Thymus (tissue), 11 donors: ENCODE measurements around the gene TMEM19. TPM values are rescaled to one million over a fixed set of nuclear protein-coding genes. Genes with fewer than 3 reads are reported as not detected.

Source experiments
- DNase-seq, 9 donors: peaks; one replicate each; pipeline ENCODE4 v3.0.0-alpha.2; 2013; ENCODE audit warnings: low spot score in 9 of 9, low read depth in 6 of 9, missing footprints in 1 of 9
- H3K27ac ChIP-seq, 2 donors: one replicate each; pipeline ENCODE4 v1.5.1; 2013; ENCODE audit warnings: control low read depth in 1 of 2, low read depth in 1 of 2, low read length in 1 of 2, mild to moderate bottlenecking in 1 of 2, moderate library complexity in 1 of 2
- H3K27me3 ChIP-seq, 2 donors: one replicate each; pipeline ENCODE4 v1.5.1; 2013; ENCODE audit warnings: low read length in 1 of 2; ENCODE audit not compliant: control insufficient read depth in 2 of 2, insufficient read depth in 1 of 2
- H3K36me3 ChIP-seq, 2 donors: one replicate each; pipeline ENCODE4 v1.5.1; 2013; ENCODE audit warnings: low read length in 1 of 2, mild to moderate bottlenecking in 1 of 2, moderate library complexity in 1 of 2; ENCODE audit not compliant: control insufficient read depth in 2 of 2, insufficient read depth in 2 of 2
- H3K4me1 ChIP-seq, 2 donors: one replicate each; pipeline ENCODE4 v1.5.1; 2013; ENCODE audit warnings: low read length in 2 of 2; ENCODE audit not compliant: control insufficient read depth in 2 of 2, insufficient read depth in 2 of 2
- H3K4me3 ChIP-seq, 2 donors: one replicate each; pipeline ENCODE4 v1.5.1; 2013; ENCODE audit warnings: low read length in 2 of 2, control low read depth in 1 of 2, mild to moderate bottlenecking in 1 of 2
- H3K9me3 ChIP-seq, 2 donors: one replicate each; pipeline ENCODE4 v1.5.1; 2013; ENCODE audit warnings: low read length in 1 of 2, mild to moderate bottlenecking in 1 of 2; ENCODE audit not compliant: control insufficient read depth in 2 of 2, insufficient read depth in 1 of 2
- WGBS: extraction: QIAGEN DNeasy Blood & Tissue Kit; methylation state at CpG from one replicate; pipeline ENCODE4 v1.1.7; 2013; 5-methylcytosine and 5-hydroxymethylcytosine counted together
- polyA plus RNA-seq: library from polyadenylated mRNA; stranded (reverse); fragments of 200-250 nt; gene quantifications from one replicate; pipeline ENCODE4 v1.2.3, GENCODE V29; 2013
- total RNA-seq: library from RNA; stranded (reverse); fragments of 120-200 nt; gene quantifications from one replicate; pipeline ENCODE4 v1.2.4, GENCODE V29; 2013
- donor health status: healthy.

Gene TMEM19
- total and polyA plus RNA-seq, 2 donors, result 12.1 to 24.7 TPM

DNA sequence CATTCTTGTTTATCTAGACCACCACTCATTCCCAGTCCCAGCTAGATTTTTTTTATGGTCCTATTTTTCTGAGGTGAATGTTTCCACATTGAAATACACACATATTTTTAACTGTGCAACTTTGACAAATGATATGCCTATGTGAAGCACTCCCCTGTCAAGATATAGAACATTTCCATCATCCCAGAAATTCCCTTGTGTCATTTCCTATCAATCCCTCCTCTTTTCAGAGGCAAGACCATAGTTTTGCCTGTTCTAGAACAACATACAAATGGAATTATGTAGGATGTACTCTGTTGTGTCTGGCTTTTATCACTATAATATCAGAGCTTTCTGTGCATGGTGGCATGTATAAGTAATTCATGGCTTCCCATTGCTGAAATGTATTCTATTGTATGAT lies 32.7 kb downstream of the TMEM19 start:
- peaks cover 0 to 5% of the 10 kb centered on the region in 2 donors for H3K9me3 ChIP-seq
- H3K4me3 ChIP-seq, result no peak overlapping the region
- no peak for DNase-seq
- no peaks in the 10 kb centered on the region for H3K36me3 ChIP-seq
- H3K4me1 ChIP-seq, result no peaks in the 10 kb centered on the region
- H3K27ac ChIP-seq, result no peak overlapping the region
- no peaks in the 10 kb centered on the region for H3K27me3 ChIP-seq

- Histone ChIP-seq H3K36me3 (no peaks in the 10 kb centered on the region), H3K4me1 (no peaks in the 10 kb centered on the region), H3K9me3 (no peaks in the 10 kb centered on the region), H3K27me3 (no peaks in the 10 kb centered on the region), H3K4me3 (no peak overlapping the region), H3K27ac (peak overlapping the region in 1 of 2 donors; percentile 15)
- 97% methylated on average over 5 of the region's 5 CpGs for WGBS
- peak in 1 of 9 donors; percentile 13 for DNase-seq
These were observed 33.9 kb downstream of the TMEM19 start for GRCh38 chr12:71719647-71720370.

GRCh38 chr12:71721783-71722505 lies 36.1 kb downstream of the TMEM19 start:
- no peak for DNase-seq
- no peak overlapping the region for H3K27ac ChIP-seq

DNA sequence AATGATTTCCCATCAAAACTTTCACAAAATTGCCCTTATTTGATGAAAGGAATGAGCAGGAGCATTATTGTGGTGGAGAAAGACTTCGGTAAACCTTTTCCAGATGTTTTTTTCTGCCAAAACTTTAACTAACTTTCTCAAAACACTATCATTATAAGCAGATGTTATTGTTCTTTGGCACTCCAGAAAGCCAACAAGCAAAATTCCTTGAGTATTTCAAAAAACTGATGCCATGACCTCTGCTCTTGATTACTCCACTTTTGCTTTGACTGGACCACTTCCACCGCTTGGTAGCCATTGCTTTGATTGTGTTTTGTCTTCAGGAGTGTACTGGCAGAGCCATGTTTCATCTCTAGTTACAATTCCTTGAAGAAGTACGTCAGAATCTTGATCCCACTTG lies 39.1 kb downstream of the TMEM19 start:
- no peaks in the 10 kb centered on the region for H3K4me1 ChIP-seq
- no peaks in the 10 kb centered on the region for H3K27me3 ChIP-seq
- no peaks in the 10 kb centered on the region for H3K9me3 ChIP-seq
- H3K4me3 ChIP-seq, result no peak overlapping the region
- no peaks in the 10 kb centered on the region for H3K36me3 ChIP-seq
- WGBS, result 93% methylated on average over 3 of the region's 3 CpGs
- DNase-seq, result no peak
- no peak overlapping the region for H3K27ac ChIP-seq

More at GRCh38 chr12:71721783-71722505, 36.1 kb downstream of the TMEM19 start:
- no peaks in the 10 kb centered on the region for H3K9me3 ChIP-seq
- no peaks in the 10 kb centered on the region for H3K36me3 ChIP-seq
- H3K4me1 ChIP-seq, result no peaks in the 10 kb centered on the region
- H3K4me3 ChIP-seq, result no peak overlapping the region
- WGBS, result 97% methylated on average over 4 of the region's 4 CpGs
- no peaks in the 10 kb centered on the region for H3K27me3 ChIP-seq

DNA sequence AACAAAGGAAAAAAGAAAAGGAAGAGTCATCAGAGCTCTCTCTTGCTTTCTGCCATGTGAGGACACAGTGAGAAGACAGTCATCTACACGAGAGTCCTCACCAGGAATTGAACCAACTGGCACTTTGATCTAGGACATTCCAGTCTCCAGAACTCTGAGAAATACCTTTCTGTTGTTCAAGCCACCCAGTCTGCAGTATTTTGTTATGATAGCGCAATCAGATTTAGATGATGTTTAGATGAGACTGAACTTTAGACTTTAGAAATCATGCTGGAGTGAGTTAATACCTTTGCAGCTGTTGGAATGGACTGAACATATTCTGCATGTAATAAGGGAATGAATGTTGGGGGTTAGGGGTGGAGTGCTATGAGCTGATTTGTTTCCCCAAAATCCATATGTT lies 40.7 kb downstream of the TMEM19 start:
- no peak for DNase-seq
- H3K36me3 ChIP-seq, result no peaks in the 10 kb centered on the region
- no peak overlapping the region for H3K4me3 ChIP-seq
- no peak overlapping the region for H3K27ac ChIP-seq
- H3K9me3 ChIP-seq, result no peaks in the 10 kb centered on the region
- H3K27me3 ChIP-seq, result no peaks in the 10 kb centered on the region
- 97% methylated on average over 2 of the region's 2 CpGs for WGBS
- H3K4me1 ChIP-seq, result no peaks in the 10 kb centered on the region

DNA sequence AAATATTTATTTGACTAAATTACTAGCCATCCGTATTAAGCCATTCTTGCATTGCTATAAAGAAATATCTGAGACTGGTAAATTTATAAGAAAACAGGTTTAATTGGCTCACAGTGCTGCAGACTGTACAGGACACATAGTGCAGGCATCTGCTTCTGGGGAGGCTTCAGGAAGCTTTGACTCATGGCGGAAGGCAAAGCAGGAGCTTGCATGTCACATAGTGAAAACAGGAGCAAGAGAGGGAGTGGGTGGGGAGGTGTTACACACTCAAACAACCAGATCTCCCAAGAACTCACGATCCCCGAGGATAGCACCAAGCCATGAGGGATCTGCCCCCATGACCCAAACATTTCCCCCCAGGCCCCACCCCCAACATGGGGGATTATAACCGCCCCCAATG lies 42.1 kb downstream of the TMEM19 start:
- Histone ChIP-seq H3K4me3 (no peak overlapping the region), H3K36me3 (no peaks in the 10 kb centered on the region), H3K9me3 (no peaks in the 10 kb centered on the region), H3K27me3 (no peaks in the 10 kb centered on the region), H3K27ac (no peak overlapping the region), H3K4me1 (no peaks in the 10 kb centered on the region)
- no peak for DNase-seq
- WGBS, result 93% methylated on average over 5 of the region's 5 CpGs

DNA sequence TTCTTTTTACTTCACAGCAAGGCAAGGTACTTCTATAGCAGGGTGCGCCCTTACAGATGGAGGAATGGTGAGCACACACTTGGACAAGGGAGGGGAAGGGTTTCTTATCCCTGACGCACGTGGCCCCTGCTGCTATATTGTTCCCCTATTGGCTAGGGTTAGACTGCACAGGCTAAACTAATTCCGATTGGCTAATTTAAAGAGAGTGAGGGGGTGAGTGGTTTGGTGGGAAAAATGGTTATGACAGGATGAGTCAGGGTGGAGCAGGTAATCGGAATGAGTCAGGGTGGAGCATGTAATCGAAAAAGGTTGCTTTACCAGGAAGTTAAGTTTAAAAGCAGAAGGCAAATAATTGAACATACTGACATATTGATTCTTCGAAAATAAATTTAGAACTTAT lies 45.1 kb downstream of the TMEM19 start:
- 91% methylated on average over 7 of the region's 7 CpGs for WGBS
- Histone ChIP-seq H3K9me3 (no peaks in the 10 kb centered on the region), H3K36me3 (no peaks in the 10 kb centered on the region), H3K4me3 (no peak overlapping the region), H3K4me1 (no peaks in the 10 kb centered on the region), H3K27me3 (no peaks in the 10 kb centered on the region), H3K27ac (no peak overlapping the region)
- no peak for DNase-seq

DNA sequence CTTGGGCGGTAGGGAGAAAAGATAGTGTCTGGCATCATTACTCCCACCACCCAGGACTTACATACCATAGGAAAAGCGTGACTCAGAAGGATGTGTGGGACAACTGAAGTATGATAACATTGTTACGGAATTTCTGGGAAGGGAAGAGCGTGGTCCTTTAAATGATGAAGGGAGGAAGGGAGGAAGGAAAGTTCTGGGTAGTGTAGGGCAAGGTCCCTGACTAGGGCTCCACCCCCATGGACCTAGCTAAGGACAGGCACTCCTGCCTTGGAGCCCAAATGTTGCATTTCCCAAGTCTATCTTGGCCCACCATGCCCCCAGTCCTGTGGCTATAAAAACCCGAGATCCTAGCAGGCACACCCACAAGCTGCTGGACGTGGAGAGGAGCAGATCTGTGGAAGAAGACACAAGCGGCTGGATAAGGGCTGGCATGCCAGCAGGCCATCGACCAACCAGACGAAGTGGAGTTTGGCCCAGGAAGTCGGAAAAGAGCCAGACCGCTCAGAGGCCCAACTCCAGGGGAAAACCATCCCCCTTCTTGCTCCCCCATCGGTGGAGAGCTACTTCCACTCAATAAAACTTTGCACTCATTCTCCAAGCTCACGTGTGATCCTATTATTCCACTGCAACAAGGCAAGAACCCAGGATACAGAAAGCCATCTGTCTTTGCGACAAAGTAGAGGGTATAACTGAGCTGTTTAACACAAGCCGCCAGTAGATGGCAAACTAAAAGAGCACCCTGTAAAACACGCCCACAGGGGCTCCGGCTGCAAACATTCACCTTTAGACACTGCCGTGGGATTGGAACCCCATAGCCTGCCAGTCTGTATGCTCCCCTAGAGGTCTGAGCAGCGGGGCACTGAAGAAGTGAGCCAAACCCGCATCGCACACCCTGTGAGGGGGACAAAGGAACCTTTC lies 45.8 kb downstream of the TMEM19 start:
- Histone ChIP-seq H3K4me3 (no peak overlapping the region), H3K27me3 (no peaks in the 10 kb centered on the region), H3K27ac (no peak overlapping the region), H3K9me3 (no peaks in the 10 kb centered on the region), H3K4me1 (no peaks in the 10 kb centered on the region), H3K36me3 (no peaks in the 10 kb centered on the region)
- no peak for DNase-seq
- 91% methylated on average over 21 of the region's 21 CpGs for WGBS

DNA sequence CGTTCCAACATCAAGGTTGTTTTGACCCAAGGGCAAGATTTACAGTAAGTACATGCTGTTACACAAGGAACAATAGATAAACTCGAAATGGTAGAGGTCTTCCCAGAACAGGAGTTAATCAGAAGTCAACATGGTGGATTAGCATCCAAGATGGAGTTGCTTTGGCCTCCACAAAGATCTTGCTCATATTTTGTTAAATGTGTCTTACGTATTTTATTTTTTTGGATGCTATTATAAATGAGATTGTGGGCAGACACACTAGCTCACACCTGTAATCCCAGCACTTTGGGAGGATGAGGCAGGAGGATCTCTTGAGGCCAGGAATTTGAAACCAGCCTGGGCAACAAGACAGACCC lies 46.5 kb downstream of the TMEM19 start:
- Histone ChIP-seq H3K4me1 (no peaks in the 10 kb centered on the region), H3K36me3 (no peaks in the 10 kb centered on the region), H3K9me3 (no peaks in the 10 kb centered on the region), H3K27me3 (no peaks in the 10 kb centered on the region), H3K27ac (no peak overlapping the region), H3K4me3 (no peak overlapping the region)
- no peak for DNase-seq
- 93% methylated on average over 3 of the region's 3 CpGs for WGBS
